ENCODE data around the gene CBFA2T3. TPM values are rescaled to one million over a fixed set of nuclear protein-coding genes. Genes with fewer than 3 reads are reported as not detected.

Gene CBFA2T3
- total RNA-seq, 1 donor from 2014 or later, result not detected

- no peak overlapping the region for H3K4me3 Mint-ChIP-seq (ENCODE audit: unreplicated experiment)
- no peak for TF ChIP-seq CTCF (IDR thresholded peaks at IDR 0.05)
- no peak for DNase-seq (ENCODE audit: extremely low spot score, unreplicated experiment)
- no peaks in the 10 kb centered on the region for H3K9me3 Mint-ChIP-seq (ENCODE audit: unreplicated experiment)
- no peaks in the 10 kb centered on the region for H3K4me1 Mint-ChIP-seq (ENCODE audit: unreplicated experiment)
- no peak overlapping the region for H3K27ac Mint-ChIP-seq (ENCODE audit: unreplicated experiment)
- H3K27me3 Mint-ChIP-seq (ENCODE audit: unreplicated experiment), result peaks cover 5% of the 10 kb centered on the region
- H3K36me3 Mint-ChIP-seq (ENCODE audit: unreplicated experiment), result no peaks in the 10 kb centered on the region
Measured at GRCh38 chr16:88988980-88989811, 12.2 kb upstream of the CBFA2T3 start.

- Mint-ChIP-seq H3K4me1 (ENCODE audit: unreplicated experiment) (no peaks in the 10 kb centered on the region), H3K36me3 (ENCODE audit: unreplicated experiment) (no peaks in the 10 kb centered on the region)
Measured at GRCh38 chr16:88985521-88985920, 8.5 kb upstream of the CBFA2T3 start.

GRCh38 chr16:88983771-88984687 lies 7.0 kb upstream of the CBFA2T3 start:
- H3K4me1 Mint-ChIP-seq (ENCODE audit: unreplicated experiment), result no peaks in the 10 kb centered on the region

More at GRCh38 chr16:88985521-88985920, 8.5 kb upstream of the CBFA2T3 start:
- no peak for TF ChIP-seq CTCF (IDR thresholded peaks at IDR 0.05)
- DNase-seq (ENCODE audit: extremely low spot score, unreplicated experiment), result no peak
- Mint-ChIP-seq H3K27me3 (ENCODE audit: unreplicated experiment) (peaks cover 5% of the 10 kb centered on the region), H3K4me3 (ENCODE audit: unreplicated experiment) (no peak overlapping the region), H3K9me3 (ENCODE audit: unreplicated experiment) (no peaks in the 10 kb centered on the region), H3K27ac (ENCODE audit: unreplicated experiment) (no peak overlapping the region)

GRCh38 chr16:88983165-88983564 lies 6.2 kb upstream of the CBFA2T3 start:
- no peak overlapping the region for H3K4me3 Mint-ChIP-seq (ENCODE audit: unreplicated experiment)
- H3K27ac Mint-ChIP-seq (ENCODE audit: unreplicated experiment), result no peak overlapping the region
- no peak for DNase-seq (ENCODE audit: extremely low spot score, unreplicated experiment)
- no peak for TF ChIP-seq CTCF (IDR thresholded peaks at IDR 0.05)
- peaks cover 5% of the 10 kb centered on the region for H3K27me3 Mint-ChIP-seq (ENCODE audit: unreplicated experiment)
- no peaks in the 10 kb centered on the region for H3K9me3 Mint-ChIP-seq (ENCODE audit: unreplicated experiment)
- H3K36me3 Mint-ChIP-seq (ENCODE audit: unreplicated experiment), result no peaks in the 10 kb centered on the region
- no peaks in the 10 kb centered on the region for H3K4me1 Mint-ChIP-seq (ENCODE audit: unreplicated experiment)

More at GRCh38 chr16:88983771-88984687, 7.0 kb upstream of the CBFA2T3 start:
- H3K4me3 Mint-ChIP-seq (ENCODE audit: unreplicated experiment), result no peak overlapping the region
- no peak for TF ChIP-seq CTCF (IDR thresholded peaks at IDR 0.05)
- peaks cover 5% of the 10 kb centered on the region for H3K27me3 Mint-ChIP-seq (ENCODE audit: unreplicated experiment)
- no peaks in the 10 kb centered on the region for H3K9me3 Mint-ChIP-seq (ENCODE audit: unreplicated experiment)
- no peak for DNase-seq (ENCODE audit: extremely low spot score, unreplicated experiment)
- no peak overlapping the region for H3K27ac Mint-ChIP-seq (ENCODE audit: unreplicated experiment)
- H3K36me3 Mint-ChIP-seq (ENCODE audit: unreplicated experiment), result no peaks in the 10 kb centered on the region
